Neural cell (in vitro differentiated cells): ENCODE results near the gene SIX5. TPM values are rescaled to one million over a fixed set of nuclear protein-coding genes. Genes with fewer than 3 reads are reported as not detected.

Experiments used
- H2AFZ ChIP-seq: fragments of 200-600, 300-800 bp; sonication (generic), shearing (Covaris generic); 2 replicates; pipeline ENCODE4 v1.6.0; 2014; ENCODE audit warnings: low read depth, mild to moderate bottlenecking, antibody characterized with exemption, low read length, moderate library complexity
- H3F3A ChIP-seq: fragments of 200-600 bp; shearing (Covaris generic); 2 replicates; pipeline ENCODE4 v1.6.1; 2016; ENCODE audit warnings: mild to moderate bottlenecking, moderate library complexity, mixed read lengths, antibody characterized with exemption, low read length; ENCODE audit not compliant: insufficient read depth, poor library complexity, severe bottlenecking
- H3K27ac ChIP-seq: fragments of 200-600, 300-800 bp; sonication (generic), shearing (Covaris generic); 2 replicates; pipeline ENCODE4 v1.5.1; 2014; ENCODE audit warnings: mild to moderate bottlenecking, low read length, moderate library complexity
- H3K27me3 ChIP-seq: fragments of 300-800, 200-600 bp; sonication (generic), shearing (Covaris generic); 2 replicates; pipeline ENCODE4 v1.6.0; 2014; ENCODE audit warnings: mild to moderate bottlenecking, low read depth, low read length, moderate library complexity; ENCODE audit not compliant: insufficient read depth
- H3K36me3 ChIP-seq: fragments of 300-800, 200-600 bp; sonication (generic), shearing (Covaris generic); 2 replicates; pipeline ENCODE4 v1.5.1; 2014; ENCODE audit warnings: mild to moderate bottlenecking, antibody characterized with exemption, low read length, moderate library complexity; ENCODE audit not compliant: insufficient read depth
- H3K4me2 ChIP-seq: fragments of 300-800, 200-600 bp; sonication (generic), shearing (Covaris generic); 2 replicates; pipeline ENCODE4 v1.6.0; 2014; ENCODE audit warnings: mild to moderate bottlenecking, low read length
- H3K4me3 ChIP-seq: fragments of 300-800, 200-600 bp; sonication (generic), shearing (Covaris generic); 2 replicates; pipeline ENCODE4 v1.5.1; 2014; ENCODE audit warnings: mild to moderate bottlenecking, low read length, moderate library complexity
- H3K79me2 ChIP-seq: fragments of 200-600 bp; shearing (Covaris generic); replicated peaks from 2 replicates; pipeline ENCODE4 v1.6.0; 2014; ENCODE audit warnings: mild to moderate bottlenecking, low read length, moderate library complexity; ENCODE audit not compliant: insufficient read depth
- H3K9ac ChIP-seq: fragments of 300-800, 200-600 bp; sonication (generic), shearing (Covaris generic); 2 replicates; pipeline ENCODE4 v1.6.1; 2016; ENCODE audit warnings: mild to moderate bottlenecking, low read length, mixed read lengths
- H3K9me2 ChIP-seq: fragments of 200-600 bp; shearing (Covaris generic); 2 replicates; pipeline ENCODE4 v1.6.1; 2016; ENCODE audit warnings: mild to moderate bottlenecking, low read length, mixed read lengths; ENCODE audit not compliant: insufficient read depth
- H3K9me3 ChIP-seq: fragments of 200-600, 300-800 bp; sonication (generic), shearing (Covaris generic); 2 replicates; pipeline ENCODE4 v1.6.1; 2016; ENCODE audit warnings: mild to moderate bottlenecking, mixed run types, low read length, moderate library complexity, mixed read lengths
- H4K20me1 ChIP-seq: fragments of 200-600 bp; shearing (Covaris generic); 2 replicates; pipeline ENCODE4 v1.6.1; 2016; ENCODE audit warnings: mild to moderate bottlenecking, mixed run types; ENCODE audit not compliant: insufficient read depth
- CTCF ChIP-seq: fragments of 450-650 bp; IDR thresholded peaks from 2 replicates; pipeline ENCODE4 v1.5.1; 2014; ENCODE audit warnings: antibody characterized with exemption, mild to moderate bottlenecking, moderate library complexity; ENCODE audit not compliant: poor library complexity, severe bottlenecking
- EP300 ChIP-seq: fragments of 450-650 bp; conservative IDR thresholded peaks from 2 replicates; pipeline ENCODE4 v1.6.1; 2014; ENCODE audit warnings: antibody characterized with exemption, mild to moderate bottlenecking, moderate library complexity; ENCODE audit not compliant: poor library complexity, severe bottlenecking
- EZH2 ChIP-seq: fragments of 200-600, 300-800 bp; shearing (Covaris generic), sonication (generic); IDR thresholded peaks from 2 replicates; pipeline ENCODE4 v1.6.1; 2014; ENCODE audit warnings: antibody characterized with exemption, low read length, borderline replicate concordance, mild to moderate bottlenecking; ENCODE audit not compliant: insufficient read depth, poor library complexity, severe bottlenecking
- MXI1 ChIP-seq: fragments of 450-650 bp; conservative IDR thresholded peaks from 2 replicates; pipeline ENCODE4 v1.6.1; 2014; ENCODE audit warnings: antibody characterized with exemption, mild to moderate bottlenecking; ENCODE audit not compliant: poor library complexity, severe bottlenecking
- POLR2AphosphoS5 ChIP-seq: IDR thresholded peaks from 2 replicates; pipeline ENCODE4 v1.6.1; 2012
- RAD21 ChIP-seq: fragments of 450-650 bp; conservative IDR thresholded peaks from 2 replicates; pipeline ENCODE4 v1.6.1; 2014; ENCODE audit warnings: antibody characterized with exemption, mild to moderate bottlenecking, moderate library complexity
- REST ChIP-seq: IDR thresholded peaks from 2 replicates; pipeline ENCODE4 v1.6.1; 2012; ENCODE audit warnings: borderline replicate concordance
- SMC3 ChIP-seq: fragments of 450-650 bp; conservative IDR thresholded peaks from 2 replicates; pipeline ENCODE4 v1.6.1; 2014; ENCODE audit warnings: antibody characterized with exemption, mild to moderate bottlenecking, moderate library complexity; ENCODE audit not compliant: poor library complexity
- TAF1 ChIP-seq: IDR thresholded peaks from 2 replicates; pipeline ENCODE4 v1.6.1; 2012; ENCODE audit warnings: low read depth
- polyA plus RNA-seq: library from polyadenylated mRNA; depleted of rRNA; stranded (reverse); fragments of >200 nt; gene quantifications from 2 replicates; pipeline ENCODE4 v1.2.3, GENCODE V29; 2014

Gene SIX5
- polyA plus RNA-seq, 1 donor from 2014 or later, result not detected

DNA sequence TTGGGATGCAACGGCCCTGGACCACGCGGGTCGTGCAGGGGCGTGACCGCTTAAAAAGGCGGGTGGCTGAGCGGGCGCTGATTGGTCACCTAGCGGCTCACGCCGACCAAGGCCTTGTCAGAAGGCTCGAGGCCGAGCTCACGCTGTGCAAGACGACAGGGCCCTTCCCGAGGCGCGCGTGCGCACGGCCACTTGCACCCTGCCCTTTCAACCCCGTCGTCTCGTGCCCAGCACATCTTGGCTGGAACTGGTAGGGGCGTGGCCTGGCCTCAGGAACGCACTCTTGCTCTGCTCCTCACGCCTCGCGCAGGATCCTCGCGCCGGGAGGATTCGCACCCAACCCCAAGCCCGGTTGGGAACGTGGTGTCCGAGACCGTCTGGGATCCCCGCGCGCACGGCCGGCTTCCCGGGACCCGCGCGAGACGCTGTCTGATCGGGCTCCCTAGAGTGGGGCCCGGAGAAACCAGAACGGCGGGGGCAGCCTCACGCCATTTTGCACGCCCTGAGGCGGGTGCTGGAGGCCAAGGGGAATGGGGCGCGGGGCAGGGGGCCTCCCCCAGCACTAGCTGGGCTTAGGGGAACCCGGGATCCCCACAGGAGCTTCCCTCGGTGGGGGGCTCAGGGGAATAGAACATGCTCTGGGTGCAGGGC, 35.8 kb downstream of the SIX5 start, which contains the start of gene MEIOSIN:
TSS of gene MEIOSIN (plus strand) at position 280 of the 651 bp plus-strand sequence. CDS start 1,938 bp downstream, outside the sequence.
- H3K27ac ChIP-seq, result no peak within 1 kb of the TSS
- TF ChIP-seq EP300, result no peak
- no peak for TF ChIP-seq RAD21
- TF ChIP-seq EZH2, result no peak
- TF ChIP-seq SMC3, result no peak
- TF ChIP-seq REST, result no peak
- TF ChIP-seq POLR2AphosphoS5, result no peak
- no peak for TF ChIP-seq CTCF
- TF ChIP-seq MXI1, result no peak
- no peak for TF ChIP-seq TAF1
- H3K36me3 ChIP-seq, result no peaks in the 10 kb centered on the region
- H3K27me3 ChIP-seq, result no peaks in the 10 kb centered on the region
- H3K9me3 ChIP-seq, result no peaks in the 10 kb centered on the region
- H3K9ac ChIP-seq, result no peak within 1 kb of the TSS
- no peak within 1 kb of the TSS for H3K4me2 ChIP-seq
- no peak within 1 kb of the TSS for H2AFZ ChIP-seq
- H4K20me1 ChIP-seq, result no peaks in the 10 kb centered on the region
- H3K9me2 ChIP-seq, result no peaks in the 10 kb centered on the region
- H3F3A ChIP-seq, result no peaks in the 10 kb centered on the region
- peaks cover 17% of the 10 kb centered on the region for H3K79me2 ChIP-seq
- H3K4me3 ChIP-seq, result no peak within 1 kb of the TSS

GRCh38 chr19:45730368-45731288, 38.4 kb downstream of the SIX5 start, which contains the start of gene FBXO46:
Gene FBXO46 (minus strand): TSS chr19:45730896. CDS start chr19:45713495, 17,401 bp downstream.
- Histone ChIP-seq H3K79me2 (peaks cover 24% of the 10 kb centered on the region), H3F3A (no peaks in the 10 kb centered on the region), H3K4me3 (peak within 1 kb of the TSS; percentile 87), H3K4me2 (peak within 1 kb of the TSS; percentile 84), H3K36me3 (no peaks in the 10 kb centered on the region), H3K9me2 (no peaks in the 10 kb centered on the region), H3K9me3 (no peaks in the 10 kb centered on the region), H3K27ac (peak within 1 kb of the TSS; percentile 79), H3K27me3 (no peaks in the 10 kb centered on the region), H3K9ac (peak within 1 kb of the TSS; percentile 93), H4K20me1 (no peaks in the 10 kb centered on the region), H2AFZ (peak within 1 kb of the TSS; percentile 56)
- peak; percentile 93 for TF ChIP-seq POLR2AphosphoS5
- TF ChIP-seq RAD21, result peak; percentile 34
- TF ChIP-seq SMC3, result peak; percentile 11
- peak; percentile 54 for TF ChIP-seq REST
- TF ChIP-seq TAF1, result peak; percentile 53
- TF ChIP-seq MXI1, result peak; percentile 60
- peak; percentile 72 for TF ChIP-seq EP300
- no peak for TF ChIP-seq EZH2
- peak; percentile 60 for TF ChIP-seq CTCF
